Measurements from ENCODE around the gene NCLN. TPM values are rescaled to one million over a fixed set of nuclear protein-coding genes. Genes with fewer than 3 reads are reported as not detected.

Gene NCLN
- total RNA-seq, 2 donors from 2014 or later = 29.4 to 40.4 TPM

- Histone ChIP-seq H3K27ac (no peak overlapping the region), H3K27me3 (replicated peaks; ENCODE audit: insufficient read depth) (no peaks in the 10 kb centered on the region), H3K9me3 (no peaks in the 10 kb centered on the region), H3K4me3 (no peak overlapping the region), H3K36me3 (no peaks in the 10 kb centered on the region), H3K4me1 (ENCODE audit: control insufficient read depth in 1 of 2, low read depth in 2 of 2) (peaks cover 3 to 14% of the 10 kb centered on the region in 2 donors)
- DNase-seq (ENCODE audit: low spot score) (no peak), ATAC-seq (ENCODE audit: insufficient number of reproducible peaks, low FRiP score, low read depth) (no peak)
- TF ChIP-seq CTCF (IDR thresholded peaks at IDR 0.05) = no peak
Observed at GRCh38 chr19:3157096-3157845, 28.5 kb upstream of the NCLN start.

GRCh38 chr19:3159565-3159964 lies 26.2 kb upstream of the NCLN start:
- Histone ChIP-seq H3K27ac (no peak overlapping the region), H3K27me3 (replicated peaks; ENCODE audit: insufficient read depth) (no peaks in the 10 kb centered on the region), H3K4me3 (no peak overlapping the region), H3K4me1 (ENCODE audit: control insufficient read depth in 1 of 2, low read depth in 2 of 2) (peaks cover 3 to 12% of the 10 kb centered on the region in 2 donors), H3K9me3 (no peaks in the 10 kb centered on the region), H3K36me3 (no peaks in the 10 kb centered on the region)
- TF ChIP-seq CTCF (IDR thresholded peaks at IDR 0.05) = no peak
- DNase-seq (ENCODE audit: low spot score) (no peak), ATAC-seq (ENCODE audit: insufficient number of reproducible peaks, low FRiP score, low read depth) (no peak)

GRCh38 chr19:3160219-3160618 lies 25.5 kb upstream of the NCLN start:
- H3K4me3 ChIP-seq = no peak overlapping the region
- no peak overlapping the region for H3K27ac ChIP-seq
- DNase-seq (ENCODE audit: low spot score) (no peak), ATAC-seq (ENCODE audit: insufficient number of reproducible peaks, low FRiP score, low read depth) (no peak)
- H3K36me3 ChIP-seq = no peaks in the 10 kb centered on the region
- H3K9me3 ChIP-seq = no peaks in the 10 kb centered on the region
- peaks cover 0 to 5% of the 10 kb centered on the region in 2 donors for H3K4me1 ChIP-seq (ENCODE audit: control insufficient read depth in 1 of 2, low read depth in 2 of 2)
- H3K27me3 ChIP-seq (replicated peaks; ENCODE audit: insufficient read depth) = no peaks in the 10 kb centered on the region
- no peak for TF ChIP-seq CTCF (IDR thresholded peaks at IDR 0.05)

- Histone ChIP-seq H3K4me3 (no peak overlapping the region), H3K9me3 (no peaks in the 10 kb centered on the region), H3K27me3 (replicated peaks; ENCODE audit: insufficient read depth) (no peaks in the 10 kb centered on the region), H3K36me3 (no peaks in the 10 kb centered on the region), H3K4me1 (ENCODE audit: control insufficient read depth in 1 of 2, low read depth in 2 of 2) (no peaks in the 10 kb centered on the region), H3K27ac (no peak overlapping the region)
- no peak for ATAC-seq (ENCODE audit: insufficient number of reproducible peaks, low FRiP score, low read depth)
- DNase-seq (ENCODE audit: low spot score) = no peak
- TF ChIP-seq CTCF (IDR thresholded peaks at IDR 0.05) = no peak
Observed at GRCh38 chr19:3161453-3161852, 24.3 kb upstream of the NCLN start.

- H3K4me1 ChIP-seq (ENCODE audit: control insufficient read depth in 1 of 2, low read depth in 2 of 2) = no peaks in the 10 kb centered on the region
- ATAC-seq (ENCODE audit: insufficient number of reproducible peaks, low FRiP score, low read depth) (no peak), DNase-seq (ENCODE audit: low spot score) (no peak)
- no peak overlapping the region for H3K27ac ChIP-seq
- no peak for TF ChIP-seq CTCF (IDR thresholded peaks at IDR 0.05)
- no peaks in the 10 kb centered on the region for H3K27me3 ChIP-seq (replicated peaks; ENCODE audit: insufficient read depth)
- no peaks in the 10 kb centered on the region for H3K9me3 ChIP-seq
- H3K4me3 ChIP-seq = no peak overlapping the region
- H3K36me3 ChIP-seq = no peaks in the 10 kb centered on the region
Observed at GRCh38 chr19:3162418-3163229, 23.1 kb upstream of the NCLN start.
